GM06990 (cell line): ENCODE data around the gene C11orf68.

ENCODE experiments used
- DNase-seq: peaks from one replicate; pipeline ENCODE4 v3.0.0-alpha.2; 2011; ENCODE audit not compliant: insufficient read length; ENCODE audit errors: extremely low read depth
- H3K27me3 ChIP-seq: replicated peaks from 2 replicates; pipeline ENCODE4 v1.6.0; 2011; ENCODE audit warnings: low read length; ENCODE audit not compliant: control insufficient read depth, insufficient read depth
- H3K36me3 ChIP-seq: 2 replicates; pipeline ENCODE4 v1.5.1; 2011; ENCODE audit warnings: low read length; ENCODE audit not compliant: control insufficient read depth, insufficient read depth
- H3K4me3 ChIP-seq: replicated peaks from 2 replicates; pipeline ENCODE4 v1.5.1; 2011; ENCODE audit warnings: low read depth, mild to moderate bottlenecking, control low read depth, low read length
- TF ChIP-seq, protein P1 (sequence below): IDR thresholded peaks from 2 replicates; pipeline ENCODE4 v1.5.1; 2011; ENCODE audit warnings: low read length, control low read depth, mild to moderate bottlenecking, inconsistent platforms; ENCODE audit not compliant: insufficient read depth, poor library complexity, severe bottlenecking

The C11orf68 gene

DNA sequence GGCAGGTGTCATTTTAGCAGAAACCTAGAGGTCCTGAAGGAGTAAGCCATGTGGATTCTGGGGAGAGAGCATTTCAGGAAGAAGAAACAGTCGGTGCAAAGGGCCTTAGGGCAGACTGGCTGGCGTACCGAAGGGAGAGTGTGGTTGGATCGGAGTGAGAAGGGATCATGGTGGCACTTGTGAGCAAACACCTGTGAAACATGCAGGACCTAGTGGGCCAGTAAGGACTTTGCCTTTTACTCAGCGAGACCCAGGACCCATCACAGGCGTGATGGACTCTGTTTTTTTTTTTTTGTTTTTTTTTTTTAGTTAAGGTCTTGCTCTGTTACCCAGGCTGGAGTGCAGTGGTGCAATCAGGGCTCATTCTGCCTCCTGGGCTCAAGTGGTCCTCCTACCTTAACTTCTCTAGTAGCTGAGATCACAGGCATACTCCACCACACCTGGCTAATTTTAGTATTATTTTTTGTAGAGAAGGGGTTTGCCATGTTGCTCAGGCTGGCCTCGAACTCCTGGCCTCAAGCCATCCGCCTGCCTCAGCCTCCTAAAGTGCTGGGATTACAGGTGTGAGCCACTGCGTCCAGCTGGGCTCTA, 23.0 kb upstream of the C11orf68 start:
- H3K4me3 ChIP-seq: no peak overlapping the region
- no peak for DNase-seq
- no peaks in the 10 kb centered on the region for H3K27me3 ChIP-seq
- H3K36me3 ChIP-seq: no peaks in the 10 kb centered on the region
- TF ChIP-seq, protein P1, sequence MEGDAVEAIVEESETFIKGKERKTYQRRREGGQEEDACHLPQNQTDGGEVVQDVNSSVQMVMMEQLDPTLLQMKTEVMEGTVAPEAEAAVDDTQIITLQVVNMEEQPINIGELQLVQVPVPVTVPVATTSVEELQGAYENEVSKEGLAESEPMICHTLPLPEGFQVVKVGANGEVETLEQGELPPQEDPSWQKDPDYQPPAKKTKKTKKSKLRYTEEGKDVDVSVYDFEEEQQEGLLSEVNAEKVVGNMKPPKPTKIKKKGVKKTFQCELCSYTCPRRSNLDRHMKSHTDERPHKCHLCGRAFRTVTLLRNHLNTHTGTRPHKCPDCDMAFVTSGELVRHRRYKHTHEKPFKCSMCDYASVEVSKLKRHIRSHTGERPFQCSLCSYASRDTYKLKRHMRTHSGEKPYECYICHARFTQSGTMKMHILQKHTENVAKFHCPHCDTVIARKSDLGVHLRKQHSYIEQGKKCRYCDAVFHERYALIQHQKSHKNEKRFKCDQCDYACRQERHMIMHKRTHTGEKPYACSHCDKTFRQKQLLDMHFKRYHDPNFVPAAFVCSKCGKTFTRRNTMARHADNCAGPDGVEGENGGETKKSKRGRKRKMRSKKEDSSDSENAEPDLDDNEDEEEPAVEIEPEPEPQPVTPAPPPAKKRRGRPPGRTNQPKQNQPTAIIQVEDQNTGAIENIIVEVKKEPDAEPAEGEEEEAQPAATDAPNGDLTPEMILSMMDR: no peak

DNA sequence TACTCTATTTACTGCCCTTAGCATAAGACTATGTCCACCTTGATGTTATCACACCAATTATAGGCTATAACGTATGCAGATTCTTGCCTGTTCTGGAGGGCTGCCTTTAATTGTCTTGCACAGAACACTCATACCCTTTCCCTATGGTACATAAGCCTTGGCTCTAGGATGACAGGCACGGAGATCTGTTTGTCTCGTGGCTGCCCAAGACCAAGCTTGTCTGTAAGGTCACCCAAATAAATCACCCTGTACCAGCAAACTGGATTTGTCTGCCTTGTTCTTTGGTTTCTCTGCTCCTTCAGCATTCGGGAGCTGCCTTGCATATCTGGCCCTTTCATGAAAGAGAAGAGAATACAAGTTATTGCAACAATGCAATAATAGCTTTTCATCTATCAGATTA, 18.9 kb upstream of the C11orf68 start:
- TF ChIP-seq, protein P1: no peak
- H3K27me3 ChIP-seq: no peaks in the 10 kb centered on the region
- no peak for DNase-seq
- H3K36me3 ChIP-seq: no peaks in the 10 kb centered on the region
- H3K4me3 ChIP-seq: no peak overlapping the region

DNA sequence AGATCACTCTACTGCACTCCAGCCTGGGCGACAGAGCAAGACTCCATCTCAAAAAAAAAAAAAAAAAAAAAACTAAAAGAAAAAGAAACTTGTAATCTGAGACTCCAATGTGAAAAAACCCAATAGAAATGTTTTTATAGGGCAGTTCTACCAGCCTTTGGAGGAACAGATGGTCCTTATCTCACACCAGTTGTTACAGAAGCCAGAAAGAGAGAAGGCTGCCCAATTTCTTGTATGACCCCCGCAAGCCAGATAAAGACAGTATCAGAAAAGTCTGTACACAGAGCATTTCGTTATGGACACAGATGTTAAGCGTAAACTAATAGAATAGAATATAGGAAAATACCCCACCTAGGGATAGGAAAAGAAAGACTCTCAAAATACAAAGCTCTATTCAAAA, 15.2 kb upstream of the C11orf68 start:
- no peak overlapping the region for H3K4me3 ChIP-seq
- no peak for DNase-seq
- H3K27me3 ChIP-seq: no peaks in the 10 kb centered on the region
- TF ChIP-seq, protein P1: no peak
- H3K36me3 ChIP-seq: no peaks in the 10 kb centered on the region

DNA sequence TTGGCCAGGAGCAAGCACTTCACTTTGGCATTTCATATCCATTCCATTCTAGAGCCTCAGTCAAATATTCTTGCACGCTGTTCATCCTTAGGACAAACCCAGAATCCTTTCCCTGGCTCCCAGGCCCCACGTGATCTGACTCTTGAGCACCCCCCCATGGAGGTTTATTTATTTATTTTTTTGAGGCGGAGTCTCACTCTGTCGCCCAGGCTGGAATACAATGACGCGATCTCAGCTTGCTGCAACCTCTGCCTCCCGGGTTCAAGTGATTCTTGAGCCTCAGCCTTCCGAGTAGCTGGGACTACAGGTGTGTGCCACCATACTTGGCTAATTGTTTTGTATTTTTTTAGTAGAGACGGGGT, 13.7 kb upstream of the C11orf68 start:
- no peak for DNase-seq

DNA sequence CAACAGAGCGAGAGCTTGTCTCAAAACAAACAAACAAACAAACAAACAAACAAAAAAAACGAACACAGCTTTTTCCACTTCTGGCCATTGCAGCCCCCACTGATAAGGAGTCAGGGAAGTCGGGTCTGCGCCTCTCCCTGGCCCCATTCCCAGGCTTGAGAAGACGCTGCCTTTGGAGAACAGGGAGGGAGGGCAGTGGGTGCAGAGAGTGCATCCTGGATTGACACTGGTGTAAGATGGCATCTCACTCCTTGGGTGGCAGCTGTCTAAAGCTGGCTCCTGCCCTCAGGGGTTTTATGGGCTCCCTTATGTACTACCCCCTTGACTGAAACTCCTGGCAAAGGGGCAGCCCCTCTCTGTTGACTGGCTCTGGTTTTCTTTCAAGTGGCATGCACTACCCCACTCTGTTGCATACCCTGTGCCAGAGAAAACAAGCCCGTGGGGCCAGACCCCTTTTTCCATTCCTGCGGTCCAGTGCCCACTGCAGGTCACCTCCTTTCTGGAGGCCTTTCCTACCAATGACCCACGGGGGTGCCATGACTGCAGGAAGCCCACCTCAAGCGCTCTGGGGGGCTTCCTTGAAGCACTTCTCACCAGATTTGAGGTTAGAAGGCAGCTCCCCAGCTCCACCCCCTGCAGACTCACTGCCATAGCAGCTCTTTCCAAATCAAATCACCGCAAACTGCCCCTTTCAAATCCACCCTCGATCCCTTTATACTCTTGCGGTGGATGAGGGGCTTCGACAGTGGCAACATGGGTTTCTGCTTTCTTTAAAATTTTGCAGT, 13.1 kb upstream of the C11orf68 start:
- Histone ChIP-seq H3K36me3 (no peaks in the 10 kb centered on the region), H3K27me3 (no peaks in the 10 kb centered on the region), H3K4me3 (no peak overlapping the region)
- TF ChIP-seq, protein P1: peak; percentile 4
- DNase-seq: no peak

More for the DNA sequence above, 13.7 kb upstream of the C11orf68 start:
- TF ChIP-seq, protein P1: no peak
- H3K36me3 ChIP-seq: no peaks in the 10 kb centered on the region
- H3K4me3 ChIP-seq: no peak overlapping the region
- H3K27me3 ChIP-seq: no peaks in the 10 kb centered on the region
